Lower lobe of right lung (tissue), 2 donors: Measurements from ENCODE around the gene ZNF740. TPM values are rescaled to one million over a fixed set of nuclear protein-coding genes. Genes with fewer than 3 reads are reported as not detected.

Experiments used
- ATAC-seq, 2 donors: fragments of 200-7000 bp; cut with Tn5 transposase; one replicate each; pipeline ENCODE4 v1.9.1; 2020 to 2022; ENCODE audit warnings: mild to moderate bottlenecking in 2 of 2, moderate library complexity in 2 of 2
- DNase-seq: peaks from one replicate; pipeline ENCODE4 v3.0.0-alpha.2; 2020
- H3K27ac ChIP-seq: fragments of 200-600 bp; one replicate; pipeline ENCODE4 v1.8.0; 2022
- H3K27me3 ChIP-seq: fragments of 200-600 bp; one replicate; pipeline ENCODE4 v1.8.0; 2022; ENCODE audit warnings: low read depth
- H3K36me3 ChIP-seq: fragments of 200-600 bp; one replicate; pipeline ENCODE4 v1.8.0; 2022; ENCODE audit warnings: mild to moderate bottlenecking
- H3K4me1 ChIP-seq: fragments of 200-600 bp; one replicate; pipeline ENCODE4 v1.8.0; 2022
- H3K4me3 ChIP-seq: fragments of 200-600 bp; one replicate; pipeline ENCODE4 v1.8.0; 2022; ENCODE audit warnings: mild to moderate bottlenecking
- H3K9me3 ChIP-seq: fragments of 200-600 bp; one replicate; pipeline ENCODE4 v1.8.0; 2022
- intact Hi-C: fragments of 100-400 bp; cut with DNase I; formaldehyde crosslinking; loops from one replicate; pipeline ENCODE4 v1.11.0; 2022
- total RNA-seq: library from RNA; stranded (reverse); fragmentation: NEBNext Ultra II Directional; extraction: Animal tissue kit (Norgen Biotek cat#: 25700); gene quantifications from one replicate; pipeline ENCODE4 v1.2.1, GENCODE V29; 2021
- TF ChIP-seq, protein P1 (sequence below): fragments of 200-600 bp; IDR thresholded peaks from one replicate; pipeline ENCODE4 v1.8.0; 2022; ENCODE audit warnings: antibody characterized with exemption, mild to moderate bottlenecking
- donor health status: DM: no; HTN: yes; CAD: no; lungs with severe emphysema.

ZNF740 gene
- total RNA-seq, 1 donor from 2014 or later = 49.5 TPM

DNA sequence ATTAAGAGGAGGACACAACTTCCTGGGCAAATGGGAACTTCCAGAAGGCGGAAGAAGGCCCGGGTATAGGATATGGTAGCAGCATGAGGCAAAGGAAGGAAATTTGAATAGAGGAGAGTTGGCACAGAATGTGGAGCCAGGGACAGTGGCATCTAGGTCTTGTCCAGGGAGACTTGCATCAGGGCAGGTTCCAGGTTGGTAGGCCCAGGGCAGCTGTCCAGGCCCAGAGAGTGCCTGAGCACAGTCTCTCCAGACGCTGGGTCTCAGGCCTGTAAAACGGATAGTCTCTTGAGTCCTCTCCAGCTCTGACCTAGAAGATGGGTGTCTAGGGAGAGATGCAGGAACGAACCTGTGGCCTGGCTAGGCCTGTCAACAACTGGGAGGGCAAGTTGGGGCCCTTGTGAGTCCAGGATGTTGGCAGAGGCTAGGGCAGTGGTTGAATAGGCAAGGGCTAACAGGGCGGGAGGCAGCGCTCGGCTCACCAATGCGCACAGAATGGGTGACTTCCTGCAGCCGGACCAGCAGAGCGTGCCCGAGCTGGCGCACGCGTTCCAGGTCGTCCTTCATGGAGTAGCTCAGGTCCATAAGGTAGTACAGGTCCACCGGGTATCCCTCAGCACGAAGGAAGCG is 16.6 kb downstream of the ZNF740 start:
- Histone ChIP-seq H3K4me3 (peak overlapping the region; percentile 46), H3K27ac (no peak overlapping the region), H3K4me1 (peaks cover 19% of the 10 kb centered on the region), H3K9me3 (no peaks in the 10 kb centered on the region), H3K27me3 (no peaks in the 10 kb centered on the region), H3K36me3 (no peaks in the 10 kb centered on the region)
- intact Hi-C loops = no loop called here
- no peak for ATAC-seq
- TF ChIP-seq, protein P1, sequence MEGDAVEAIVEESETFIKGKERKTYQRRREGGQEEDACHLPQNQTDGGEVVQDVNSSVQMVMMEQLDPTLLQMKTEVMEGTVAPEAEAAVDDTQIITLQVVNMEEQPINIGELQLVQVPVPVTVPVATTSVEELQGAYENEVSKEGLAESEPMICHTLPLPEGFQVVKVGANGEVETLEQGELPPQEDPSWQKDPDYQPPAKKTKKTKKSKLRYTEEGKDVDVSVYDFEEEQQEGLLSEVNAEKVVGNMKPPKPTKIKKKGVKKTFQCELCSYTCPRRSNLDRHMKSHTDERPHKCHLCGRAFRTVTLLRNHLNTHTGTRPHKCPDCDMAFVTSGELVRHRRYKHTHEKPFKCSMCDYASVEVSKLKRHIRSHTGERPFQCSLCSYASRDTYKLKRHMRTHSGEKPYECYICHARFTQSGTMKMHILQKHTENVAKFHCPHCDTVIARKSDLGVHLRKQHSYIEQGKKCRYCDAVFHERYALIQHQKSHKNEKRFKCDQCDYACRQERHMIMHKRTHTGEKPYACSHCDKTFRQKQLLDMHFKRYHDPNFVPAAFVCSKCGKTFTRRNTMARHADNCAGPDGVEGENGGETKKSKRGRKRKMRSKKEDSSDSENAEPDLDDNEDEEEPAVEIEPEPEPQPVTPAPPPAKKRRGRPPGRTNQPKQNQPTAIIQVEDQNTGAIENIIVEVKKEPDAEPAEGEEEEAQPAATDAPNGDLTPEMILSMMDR = no peak
- DNase-seq = no peak

DNA sequence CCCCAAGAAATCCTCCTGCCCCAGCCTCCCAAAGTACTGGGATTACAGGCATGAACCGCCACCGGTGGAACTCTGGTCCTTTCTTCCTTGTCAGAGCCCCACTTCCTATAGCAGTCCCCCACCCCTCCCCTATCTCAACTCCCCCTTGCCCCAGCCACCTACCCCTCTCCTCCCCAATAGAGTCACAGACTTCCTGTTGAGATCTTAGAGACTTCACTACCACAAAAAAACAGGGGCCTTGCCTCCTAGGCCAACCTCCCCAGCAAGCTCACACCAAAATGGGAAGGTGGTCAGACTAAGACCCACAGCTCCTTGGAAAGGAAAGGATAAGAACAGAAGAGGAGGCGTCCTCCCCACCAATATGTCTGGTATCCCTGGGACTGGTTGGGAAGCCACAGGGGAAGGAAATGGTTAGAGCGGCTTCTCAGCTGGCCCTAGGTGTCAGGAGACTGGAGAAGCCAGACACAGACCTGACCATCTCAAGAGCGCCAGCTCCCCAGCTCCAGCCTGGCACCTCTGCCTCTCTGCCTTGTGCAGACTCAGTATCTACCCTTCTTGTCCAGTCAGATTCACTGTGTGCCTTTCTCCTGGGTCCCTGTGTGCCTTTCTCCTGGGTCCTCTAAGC is 18.1 kb downstream of the ZNF740 start:
- Histone ChIP-seq H3K36me3 (no peaks in the 10 kb centered on the region), H3K27ac (no peak overlapping the region), H3K9me3 (no peaks in the 10 kb centered on the region), H3K4me1 (peaks cover 19% of the 10 kb centered on the region), H3K27me3 (no peaks in the 10 kb centered on the region), H3K4me3 (no peak overlapping the region)
- intact Hi-C loops = no loop called here
- no peak for DNase-seq
- ATAC-seq = no peak
- TF ChIP-seq, protein P1 = no peak

DNA sequence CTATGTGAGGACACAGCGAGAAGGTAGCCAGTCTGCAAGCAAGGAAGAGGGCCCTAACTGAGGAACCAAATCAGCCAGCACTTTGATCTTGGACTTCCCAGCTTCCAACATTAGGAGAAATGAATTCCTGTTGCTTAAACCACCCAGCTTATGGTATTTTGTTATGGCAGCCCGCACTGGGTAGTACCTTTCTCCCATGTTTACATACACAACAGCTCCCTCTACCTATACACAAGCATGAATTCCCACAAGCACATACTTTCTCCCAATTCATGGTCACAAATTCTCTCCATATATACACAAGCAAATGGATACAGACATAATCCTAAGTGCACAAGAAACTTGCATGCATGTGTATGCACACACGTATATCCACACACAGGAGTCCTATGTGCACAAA is 19.2 kb downstream of the ZNF740 start:
- Histone ChIP-seq H3K9me3 (no peaks in the 10 kb centered on the region), H3K27me3 (no peaks in the 10 kb centered on the region), H3K4me3 (no peak overlapping the region), H3K4me1 (peaks cover 19% of the 10 kb centered on the region), H3K27ac (no peak overlapping the region), H3K36me3 (no peaks in the 10 kb centered on the region)
- intact Hi-C loops = no loop called here
- TF ChIP-seq, protein P1 = no peak
- no peak for DNase-seq
- no peak for ATAC-seq

DNA sequence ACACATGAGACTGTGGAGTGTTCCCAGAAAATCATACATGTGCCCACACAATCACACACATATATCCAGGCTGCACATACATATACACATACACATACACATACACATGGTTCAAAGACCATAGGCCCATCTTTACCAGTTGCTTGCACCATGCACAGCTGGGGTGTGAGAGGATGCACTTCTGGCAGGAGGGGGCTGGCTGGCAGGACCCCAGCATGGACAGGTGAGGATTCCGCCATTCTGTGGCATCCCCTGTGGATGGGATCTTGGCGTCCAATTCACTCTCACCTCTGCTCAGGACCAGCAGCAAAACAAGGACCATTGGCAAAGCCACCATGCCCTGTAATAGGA is 19.6 kb downstream of the ZNF740 start:
- no peak for DNase-seq
- H3K36me3 ChIP-seq = no peaks in the 10 kb centered on the region
- no peak overlapping the region for H3K4me3 ChIP-seq
- H3K9me3 ChIP-seq = no peaks in the 10 kb centered on the region
- TF ChIP-seq, protein P1 = no peak
- intact Hi-C loops = no loop called here
- no peak overlapping the region for H3K27ac ChIP-seq
- H3K27me3 ChIP-seq = no peaks in the 10 kb centered on the region
- ATAC-seq = no peak
- H3K4me1 ChIP-seq = peaks cover 19% of the 10 kb centered on the region

DNA sequence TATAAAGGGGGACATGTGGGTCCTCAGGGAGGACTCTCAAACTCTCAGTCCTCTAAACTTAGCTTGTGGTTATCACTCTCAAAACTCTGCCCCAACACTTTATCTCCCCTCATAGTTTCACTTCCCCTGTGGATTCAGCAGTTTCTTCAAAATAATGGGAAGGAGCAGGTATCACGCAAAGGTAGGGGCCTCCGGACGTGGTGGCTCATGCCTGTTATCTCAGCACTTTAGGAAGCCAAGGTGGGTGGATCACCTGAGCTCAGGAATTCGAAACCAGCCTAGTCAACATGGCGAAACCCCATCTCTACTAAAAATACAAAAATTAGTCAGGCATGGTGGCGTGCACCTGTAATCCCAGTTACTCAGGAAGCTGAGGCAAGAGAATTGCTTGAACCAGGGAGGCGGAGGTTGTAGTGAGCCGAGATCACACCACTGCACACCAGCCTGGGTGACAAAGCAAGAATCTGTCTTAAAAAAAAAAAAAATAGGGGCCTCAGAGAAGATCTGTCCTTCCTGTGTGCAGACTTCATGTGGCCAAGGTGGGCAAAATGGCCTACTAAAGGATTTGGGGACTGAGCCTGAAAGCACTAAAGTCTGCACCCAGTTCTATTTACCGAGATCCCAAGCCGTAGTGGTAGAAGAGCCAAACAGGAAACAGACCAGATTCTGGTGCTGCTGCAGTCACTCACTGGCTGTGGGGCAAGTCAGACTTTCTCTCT is 20.1 kb downstream of the ZNF740 start:
- Histone ChIP-seq H3K27ac (no peak overlapping the region), H3K9me3 (no peaks in the 10 kb centered on the region), H3K4me1 (peaks cover 19% of the 10 kb centered on the region), H3K27me3 (no peaks in the 10 kb centered on the region), H3K4me3 (no peak overlapping the region), H3K36me3 (no peaks in the 10 kb centered on the region)
- intact Hi-C loops = no loop called here
- no peak for DNase-seq
- ATAC-seq = no peak
- TF ChIP-seq, protein P1 = no peak
